ENCODE measurements around the gene EBF3. TPM values are rescaled to one million over a fixed set of nuclear protein-coding genes. Genes with fewer than 3 reads are reported as not detected.

EBF3 gene
- total and polyA plus RNA-seq, 11 donors = 3.6 to 8.8 (median 5.4) TPM

GRCh38 chr10:129788215-129788614 is 175.9 kb downstream of the EBF3 start:
- no peak overlapping the region for H3K4me3 ChIP-seq
- intact Hi-C loops (cut with DNase I) = no loop called here
- H3K36me3 ChIP-seq = no peaks in the 10 kb centered on the region
- no peaks in the 10 kb centered on the region for H3K27me3 ChIP-seq
- H3K27ac ChIP-seq = no peak overlapping the region
- no peak for TF ChIP-seq POLR2A (IDR thresholded peaks at IDR 0.05)
- TF ChIP-seq CTCF (IDR thresholded peaks at IDR 0.05) = no peak
- ATAC-seq (no peak), DNase-seq (no peak)
- H3K9me3 ChIP-seq = peaks cover 0 to 15% (median 0%) of the 10 kb centered on the region in 12 donors
- WGBS, 4 donors = 84 to 92% (median 87%) methylated on average over 8 to 10 of the region's 10 CpGs
- no peaks in the 10 kb centered on the region for H3K4me1 ChIP-seq

GRCh38 chr10:129787557-129787956 is 176.5 kb downstream of the EBF3 start:
- no peaks in the 10 kb centered on the region for H3K27me3 ChIP-seq
- TF ChIP-seq POLR2A (IDR thresholded peaks at IDR 0.05) = no peak
- TF ChIP-seq CTCF (IDR thresholded peaks at IDR 0.05) = no peak
- no peaks in the 10 kb centered on the region for H3K36me3 ChIP-seq
- H3K9me3 ChIP-seq = peaks cover 0 to 15% (median 0%) of the 10 kb centered on the region in 12 donors
- H3K4me1 ChIP-seq = no peaks in the 10 kb centered on the region
- intact Hi-C loops (cut with DNase I) = no loop called here
- DNase-seq (no peak), ATAC-seq (no peak)
- no peak overlapping the region for H3K4me3 ChIP-seq
- no peak overlapping the region for H3K27ac ChIP-seq
- WGBS, 4 donors = 75 to 95% (median 85%) methylated on average over 5 of the region's 5 CpGs

- no peaks in the 10 kb centered on the region for H3K27me3 ChIP-seq
- H3K4me1 ChIP-seq = no peaks in the 10 kb centered on the region
- TF ChIP-seq POLR2A (IDR thresholded peaks at IDR 0.05) (no peak), CTCF (IDR thresholded peaks at IDR 0.05) (no peak)
- no peak overlapping the region for H3K4me3 ChIP-seq
- peaks cover 0 to 15% (median 0%) of the 10 kb centered on the region in 12 donors for H3K9me3 ChIP-seq
- ATAC-seq (no peak), DNase-seq (no peak)
- no peak overlapping the region for H3K27ac ChIP-seq
- intact Hi-C loops (cut with DNase I) = no loop called here
- no peaks in the 10 kb centered on the region for H3K36me3 ChIP-seq
- 76 to 89% (median 81%) methylated on average over 10 of the region's 10 CpGs for WGBS, 4 donors
Measured at GRCh38 chr10:129786216-129786615, 177.9 kb downstream of the EBF3 start.

GRCh38 chr10:129785536-129785981 is 178.5 kb downstream of the EBF3 start:
- ATAC-seq (peak in 1 of 4 donors; percentile 27), DNase-seq (no peak)
- intact Hi-C loops (cut with DNase I) = no loop called here
- no peaks in the 10 kb centered on the region for H3K4me1 ChIP-seq
- 79 to 88% (median 87%) methylated on average over 8 to 16 of the region's 16 CpGs for WGBS, 4 donors
- TF ChIP-seq CTCF (IDR thresholded peaks at IDR 0.05) (no peak), POLR2A (IDR thresholded peaks at IDR 0.05) (no peak)
- no peak overlapping the region for H3K4me3 ChIP-seq
- no peaks in the 10 kb centered on the region for H3K27me3 ChIP-seq
- H3K36me3 ChIP-seq = no peaks in the 10 kb centered on the region
- H3K27ac ChIP-seq = no peak overlapping the region
- H3K9me3 ChIP-seq = peaks cover 0 to 15% (median 0%) of the 10 kb centered on the region in 12 donors

Small RNA genes lying within 50 kb of the gene (microRNA-seq; reads per million reads assigned to microRNA genes)
- 0 reads per million in 4 donors for gene MIR4297

Other genes starting within 250 kb of the EBF3 start
- gene C10orf143, start 146.6 kb upstream of the EBF3 start, total RNA-seq = 1 to 10 TPM in 7 of 9 donors, under 1 TPM in 1, not detected in 1; 0.32 to 3.3 (median 1.6) TPM
- gene C10orf143, start 146.6 kb upstream of the EBF3 start, polyA plus RNA-seq = 1 to 10 TPM; 1.1 to 3.7 TPM
- gene GLRX3, start 172.1 kb upstream of the EBF3 start, total RNA-seq = 100 to 1,000 TPM in 1 of 9 donors, 10 to 100 TPM in 8; 54.0 to 127 (median 66.4) TPM
- 100 to 1,000 TPM in 1 of 2 donors, 10 to 100 TPM in 1; 62.1 to 180 TPM for gene GLRX3, start 172.1 kb upstream of the EBF3 start, polyA plus RNA-seq